ENCODE results near the gene PIF1. TPM values are rescaled to one million over a fixed set of nuclear protein-coding genes. Genes with fewer than 3 reads are reported as not detected.
"Not testable (repeated sequence)": the region's sequence is repeated elsewhere in the genome, so short reads cannot be mapped to it uniquely, and the experiment has no call there.

Gene PIF1
- polyA plus RNA-seq, 3 donors = 0.13 to 0.43 TPM; not detected in 1

DNA sequence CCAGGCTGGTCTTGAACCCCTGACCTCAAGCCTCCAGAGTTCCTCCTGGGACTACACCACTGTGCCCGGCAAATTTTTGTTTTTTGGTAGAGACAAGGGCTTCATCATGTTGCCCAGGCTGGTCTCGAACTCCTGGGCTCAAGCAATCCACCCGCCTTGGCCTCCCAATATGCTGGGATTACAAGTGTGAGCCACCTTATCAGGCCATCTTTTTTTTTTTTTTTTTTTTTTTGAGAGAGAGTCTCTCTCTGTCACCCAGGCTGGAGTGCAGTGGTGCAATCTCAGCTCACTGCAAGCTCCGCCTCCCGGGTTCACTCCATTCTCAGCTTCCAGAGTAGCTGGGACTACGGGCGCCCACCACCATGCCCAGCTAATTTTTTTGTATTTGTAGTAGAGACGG, 11.2 kb downstream of the PIF1 start:
- H3K79me2 ChIP-seq (ENCODE audit: insufficient read depth, low read length); H3K4me2 ChIP-seq (replicated peaks; ENCODE audit: extremely low read depth, low read length, poor library complexity, severe bottlenecking); intact Hi-C loops (cut with micrococcal nuclease); DNase-seq; H3K4me1 ChIP-seq (ENCODE audit: control insufficient read depth in 1 of 2, insufficient read depth in 2 of 2, low read length in 2 of 2); H3K27me3 ChIP-seq (ENCODE audit: control insufficient read depth in 2 of 2, insufficient read depth in 2 of 2, low read length in 2 of 2); H3K4me3 ChIP-seq (replicated peaks in 1 of 3; ENCODE audit: low read depth in 2 of 3, low read length in 3 of 3); H2AFZ ChIP-seq (ENCODE audit: insufficient read depth, low read depth, low read length, poor library complexity, severe bottlenecking); H3K4me3 Mint-ChIP-seq; H3K9ac ChIP-seq (ENCODE audit: insufficient read depth, low read length, poor library complexity, severe bottlenecking); H3K27ac ChIP-seq (ENCODE audit: low read depth in 1 of 2, low read length in 2 of 2); H4K20me1 ChIP-seq (ENCODE audit: insufficient read depth, low read length); H3K9me3 ChIP-seq (replicated peaks in 1 of 2; ENCODE audit: control insufficient read depth in 1 of 2, insufficient read depth in 1 of 2, low read length in 2 of 2); H3K9me3 Mint-ChIP-seq: not testable (repeated sequence)
- 96% methylated on average over 3 of the region's 8 CpGs for WGBS (ENCODE audit: insufficient coverage)
- H3K36me3 Mint-ChIP-seq = peaks cover 7 to 20% of the 10 kb centered on the region in 2 donors
- H3K36me3 ChIP-seq (replicated peaks in 1 of 2; ENCODE audit: control insufficient read depth in 1 of 2, insufficient read depth in 2 of 2, low read length in 2 of 2) = peaks cover 17 to 22% of the 10 kb centered on the region in 2 donors
- H3K27me3 Mint-ChIP-seq (ENCODE audit: low read depth in 3 of 3) = peaks cover 2 to 11% (median 5%) of the 10 kb centered on the region in 3 donors
- H3K27ac Mint-ChIP-seq = peak overlapping the region in 4 of 7 donors; percentile 0 to 81 (median 52)
- peaks cover 24% of the 10 kb centered on the region for H3K4me1 Mint-ChIP-seq

GRCh38 chr15:64813075-64813474, 12.4 kb downstream of the PIF1 start:
- Histone ChIP-seq H3K79me2 (ENCODE audit: insufficient read depth, low read length) (no peaks in the 10 kb centered on the region), H3K4me2 (replicated peaks; ENCODE audit: extremely low read depth, low read length, poor library complexity, severe bottlenecking) (no peak overlapping the region), H3K36me3 (replicated peaks in 1 of 2; ENCODE audit: control insufficient read depth in 1 of 2, insufficient read depth in 2 of 2, low read length in 2 of 2) (peaks cover 8 to 12% of the 10 kb centered on the region in 2 donors), H3K4me1 (ENCODE audit: control insufficient read depth in 1 of 2, insufficient read depth in 2 of 2, low read length in 2 of 2) (peaks cover 3 to 9% of the 10 kb centered on the region in 2 donors), H3K4me3 (replicated peaks in 1 of 3; ENCODE audit: low read depth in 2 of 3, low read length in 3 of 3) (no peak overlapping the region), H2AFZ (ENCODE audit: insufficient read depth, low read depth, low read length, poor library complexity, severe bottlenecking) (no peak overlapping the region), H3K9ac (ENCODE audit: insufficient read depth, low read length, poor library complexity, severe bottlenecking) (no peak overlapping the region), H4K20me1 (ENCODE audit: insufficient read depth, low read length) (no peaks in the 10 kb centered on the region), H3K27me3 (ENCODE audit: control insufficient read depth in 2 of 2, insufficient read depth in 2 of 2, low read length in 2 of 2) (peaks cover 0 to 4% of the 10 kb centered on the region in 2 donors), H3K9me3 (replicated peaks in 1 of 2; ENCODE audit: control insufficient read depth in 1 of 2, insufficient read depth in 1 of 2, low read length in 2 of 2) (no peaks in the 10 kb centered on the region), H3K27ac (ENCODE audit: low read depth in 1 of 2, low read length in 2 of 2) (no peak overlapping the region)
- 29% methylated on average over 3 of the region's 6 CpGs for WGBS (ENCODE audit: insufficient coverage)
- peak overlapping the region in 4 of 7 donors; percentile 37 to 85 (median 58) for H3K27ac Mint-ChIP-seq
- no peak overlapping the region for H3K4me3 Mint-ChIP-seq
- DNase-seq = peak in 1 of 3 donors; percentile 11
- H3K4me1 Mint-ChIP-seq = peaks cover 24% of the 10 kb centered on the region
- intact Hi-C loops (cut with micrococcal nuclease) = no loop called here
- no peaks in the 10 kb centered on the region for H3K9me3 Mint-ChIP-seq
- H3K27me3 Mint-ChIP-seq (ENCODE audit: low read depth in 3 of 3) = peaks cover 2 to 18% (median 13%) of the 10 kb centered on the region in 3 donors
- TF ChIP-seq, protein P1, sequence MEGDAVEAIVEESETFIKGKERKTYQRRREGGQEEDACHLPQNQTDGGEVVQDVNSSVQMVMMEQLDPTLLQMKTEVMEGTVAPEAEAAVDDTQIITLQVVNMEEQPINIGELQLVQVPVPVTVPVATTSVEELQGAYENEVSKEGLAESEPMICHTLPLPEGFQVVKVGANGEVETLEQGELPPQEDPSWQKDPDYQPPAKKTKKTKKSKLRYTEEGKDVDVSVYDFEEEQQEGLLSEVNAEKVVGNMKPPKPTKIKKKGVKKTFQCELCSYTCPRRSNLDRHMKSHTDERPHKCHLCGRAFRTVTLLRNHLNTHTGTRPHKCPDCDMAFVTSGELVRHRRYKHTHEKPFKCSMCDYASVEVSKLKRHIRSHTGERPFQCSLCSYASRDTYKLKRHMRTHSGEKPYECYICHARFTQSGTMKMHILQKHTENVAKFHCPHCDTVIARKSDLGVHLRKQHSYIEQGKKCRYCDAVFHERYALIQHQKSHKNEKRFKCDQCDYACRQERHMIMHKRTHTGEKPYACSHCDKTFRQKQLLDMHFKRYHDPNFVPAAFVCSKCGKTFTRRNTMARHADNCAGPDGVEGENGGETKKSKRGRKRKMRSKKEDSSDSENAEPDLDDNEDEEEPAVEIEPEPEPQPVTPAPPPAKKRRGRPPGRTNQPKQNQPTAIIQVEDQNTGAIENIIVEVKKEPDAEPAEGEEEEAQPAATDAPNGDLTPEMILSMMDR (IDR thresholded peaks at IDR 0.05) = no peak
- peaks cover 4 to 11% of the 10 kb centered on the region in 2 donors for H3K36me3 Mint-ChIP-seq

Measured in CD14-positive monocyte (primary cell).